ENCODE results near the gene SLC30A9.

SLC30A9 gene

DNA sequence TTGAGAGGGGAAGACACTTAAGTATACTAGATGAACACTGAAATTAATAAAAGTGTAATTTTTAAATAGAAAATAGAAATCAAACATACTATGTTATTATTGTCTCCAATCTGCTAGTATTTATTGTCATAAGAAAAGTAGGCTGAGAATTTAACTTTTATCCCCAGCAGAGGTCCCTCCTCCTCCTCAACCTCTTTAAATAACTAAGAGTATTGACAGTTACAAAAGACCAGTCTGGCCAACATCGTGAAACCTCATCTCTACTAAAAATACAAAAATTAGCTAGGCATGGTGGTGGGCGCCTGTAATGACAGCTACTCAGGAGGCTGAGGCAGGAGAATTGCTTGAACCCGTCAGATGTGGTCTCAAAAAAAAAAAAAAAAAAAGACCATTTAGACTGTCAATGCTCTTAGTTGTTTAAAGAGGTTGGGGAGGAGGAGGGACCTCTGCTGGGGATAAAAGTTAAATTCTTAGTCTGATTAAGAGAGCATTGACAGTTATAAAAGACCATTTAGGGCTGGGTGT lies 4.2 kb downstream of the SLC30A9 start:
- Histone ChIP-seq H2AFZ (ENCODE audit: low read depth, low read length) (no peak overlapping the region), H3K4me3 (ENCODE audit: low read length) (no peak overlapping the region), H4K20me1 (ENCODE audit: insufficient read depth, low read length) (peaks cover 8% of the 10 kb centered on the region; the same call in 1 of the 2 replicates), H3K9me3 (ENCODE audit: insufficient read depth, low read length) (no peaks in the 10 kb centered on the region), H3K27ac (ENCODE audit: low read length) (no peak overlapping the region), H3K79me2 (ENCODE audit: low read length) (peaks cover 52% of the 10 kb centered on the region), H3K9ac (ENCODE audit: low read length) (no peak overlapping the region), H3K36me3 (replicated peaks; ENCODE audit: low read depth, low read length) (no peaks in the 10 kb centered on the region), H3K4me1 (ENCODE audit: low read length) (peaks cover 20% of the 10 kb centered on the region), H3K27me3 (ENCODE audit: low read depth, low read length) (no peaks in the 10 kb centered on the region), H3K4me2 (ENCODE audit: low read length) (no peak overlapping the region)
- TF ChIP-seq, protein P1, sequence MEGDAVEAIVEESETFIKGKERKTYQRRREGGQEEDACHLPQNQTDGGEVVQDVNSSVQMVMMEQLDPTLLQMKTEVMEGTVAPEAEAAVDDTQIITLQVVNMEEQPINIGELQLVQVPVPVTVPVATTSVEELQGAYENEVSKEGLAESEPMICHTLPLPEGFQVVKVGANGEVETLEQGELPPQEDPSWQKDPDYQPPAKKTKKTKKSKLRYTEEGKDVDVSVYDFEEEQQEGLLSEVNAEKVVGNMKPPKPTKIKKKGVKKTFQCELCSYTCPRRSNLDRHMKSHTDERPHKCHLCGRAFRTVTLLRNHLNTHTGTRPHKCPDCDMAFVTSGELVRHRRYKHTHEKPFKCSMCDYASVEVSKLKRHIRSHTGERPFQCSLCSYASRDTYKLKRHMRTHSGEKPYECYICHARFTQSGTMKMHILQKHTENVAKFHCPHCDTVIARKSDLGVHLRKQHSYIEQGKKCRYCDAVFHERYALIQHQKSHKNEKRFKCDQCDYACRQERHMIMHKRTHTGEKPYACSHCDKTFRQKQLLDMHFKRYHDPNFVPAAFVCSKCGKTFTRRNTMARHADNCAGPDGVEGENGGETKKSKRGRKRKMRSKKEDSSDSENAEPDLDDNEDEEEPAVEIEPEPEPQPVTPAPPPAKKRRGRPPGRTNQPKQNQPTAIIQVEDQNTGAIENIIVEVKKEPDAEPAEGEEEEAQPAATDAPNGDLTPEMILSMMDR (IDR thresholded peaks at IDR 0.05; ENCODE audit: low read depth, low read length): no peak
- no peak for TF ChIP-seq EZH2phosphoT487 (IDR thresholded peaks at IDR 0.05; ENCODE audit: low read depth)

DNA sequence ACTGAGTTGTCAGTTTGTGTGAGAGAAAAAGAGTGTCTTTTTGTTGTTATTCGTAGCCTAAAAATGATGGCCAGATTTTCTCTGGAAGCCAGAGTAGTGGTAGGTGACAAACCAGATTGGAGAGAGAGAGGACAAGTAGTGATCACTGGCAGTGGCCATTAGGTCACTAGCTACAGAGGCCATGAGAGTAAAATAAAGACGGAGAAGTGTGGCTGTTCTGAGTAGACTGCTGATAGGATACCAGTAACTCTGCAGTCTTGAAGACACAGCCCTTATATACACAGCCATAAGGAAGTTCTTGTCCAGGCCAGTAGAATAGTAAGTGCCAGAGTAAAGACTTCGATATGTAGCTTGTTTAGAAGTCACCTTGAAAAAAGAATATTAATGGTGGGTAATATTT lies 7.7 kb downstream of the SLC30A9 start:
- Histone ChIP-seq H3K9me3 (ENCODE audit: insufficient read depth, low read length) (no peaks in the 10 kb centered on the region), H3K4me2 (ENCODE audit: low read length) (no peak overlapping the region), H2AFZ (ENCODE audit: low read depth, low read length) (no peak overlapping the region), H3K9ac (ENCODE audit: low read length) (no peak overlapping the region), H3K27me3 (ENCODE audit: low read depth, low read length) (no peaks in the 10 kb centered on the region), H3K4me1 (ENCODE audit: low read length) (peaks cover 8% of the 10 kb centered on the region), H4K20me1 (ENCODE audit: insufficient read depth, low read length) (0 out of 2 replicates have a peak, but pooled peaks cover 3% of the 10 kb centered on the region), H3K4me3 (ENCODE audit: low read length) (no peak overlapping the region), H3K36me3 (replicated peaks; ENCODE audit: low read depth, low read length) (peaks cover 4% of the 10 kb centered on the region), H3K79me2 (ENCODE audit: low read length) (peaks cover 26% of the 10 kb centered on the region), H3K27ac (ENCODE audit: low read length) (no peak overlapping the region)
- TF ChIP-seq, protein P1 (IDR thresholded peaks at IDR 0.05; ENCODE audit: low read depth, low read length): no peak
- TF ChIP-seq EZH2phosphoT487 (IDR thresholded peaks at IDR 0.05; ENCODE audit: low read depth): no peak

DNA sequence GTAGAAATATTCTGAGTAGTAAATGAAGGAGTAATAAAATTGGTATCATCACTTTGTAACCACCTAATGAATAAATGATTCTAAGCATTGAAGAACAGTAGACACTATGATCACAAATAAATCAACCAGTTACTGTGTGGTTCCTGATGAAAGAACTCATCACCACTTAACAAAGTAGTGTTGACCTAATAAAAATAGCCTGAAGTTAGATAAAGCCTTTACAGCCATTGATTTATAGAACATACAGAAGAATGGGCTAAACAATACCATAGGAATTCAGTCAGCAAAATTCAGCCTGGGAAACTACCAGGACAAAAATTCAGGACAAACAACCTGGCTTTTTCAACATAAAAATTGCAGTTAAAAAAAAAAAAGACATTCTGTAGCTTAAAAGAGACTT lies 9.0 kb downstream of the SLC30A9 start:
- TF ChIP-seq, protein P1 (IDR thresholded peaks at IDR 0.05; ENCODE audit: low read depth, low read length): no peak
- no peak overlapping the region for H3K27ac ChIP-seq (ENCODE audit: low read length)
- H3K79me2 ChIP-seq (ENCODE audit: low read length): peaks cover 18% of the 10 kb centered on the region
- H3K9ac ChIP-seq (ENCODE audit: low read length): no peak overlapping the region
- peaks cover 5% of the 10 kb centered on the region for H3K4me1 ChIP-seq (ENCODE audit: low read length)
- no peaks in the 10 kb centered on the region for H3K9me3 ChIP-seq (ENCODE audit: insufficient read depth, low read length)
- no peaks in the 10 kb centered on the region for H4K20me1 ChIP-seq (ENCODE audit: insufficient read depth, low read length)
- peaks cover 8% of the 10 kb centered on the region for H3K36me3 ChIP-seq (replicated peaks; ENCODE audit: low read depth, low read length)
- no peaks in the 10 kb centered on the region for H3K27me3 ChIP-seq (ENCODE audit: low read depth, low read length)
- H2AFZ ChIP-seq (ENCODE audit: low read depth, low read length): no peak overlapping the region
- H3K4me2 ChIP-seq (ENCODE audit: low read length): no peak overlapping the region
- no peak overlapping the region for H3K4me3 ChIP-seq (ENCODE audit: low read length)

DNA sequence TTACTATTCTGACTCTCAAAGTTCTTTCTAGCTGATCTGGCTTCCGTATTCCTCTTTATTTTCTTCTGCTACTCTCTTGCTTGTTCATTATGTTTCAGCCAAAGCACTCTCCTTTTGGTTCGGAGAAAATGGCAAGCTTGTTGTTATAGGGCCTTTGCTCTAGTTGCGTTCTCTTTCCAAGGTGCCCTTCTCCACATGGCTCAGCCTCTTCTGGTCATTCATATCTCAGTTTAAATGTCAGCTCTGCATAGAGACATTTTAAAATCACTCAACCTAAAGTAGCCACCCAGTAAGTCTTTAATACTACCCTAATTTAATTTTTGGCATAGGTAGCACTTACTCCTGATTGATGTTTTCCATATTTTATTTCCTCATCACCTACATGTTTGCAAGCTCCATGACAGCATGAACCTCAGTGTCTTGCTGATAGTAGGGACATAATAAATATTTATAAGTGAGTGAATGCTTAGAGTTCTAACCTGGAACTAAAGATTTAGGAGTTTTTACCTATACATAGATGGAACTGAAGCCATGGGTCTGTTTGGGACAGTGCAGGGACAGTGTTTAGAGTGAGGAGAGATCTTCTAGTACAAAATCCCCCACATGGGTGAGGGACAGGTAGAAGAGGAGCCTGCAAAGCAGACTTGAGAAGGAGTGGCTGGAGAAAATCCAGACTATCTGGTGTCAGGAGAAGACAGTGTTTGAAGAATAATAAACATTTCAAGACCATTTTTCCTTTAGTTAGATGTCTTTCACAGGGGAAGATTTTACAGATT lies 17.9 kb downstream of the SLC30A9 start:
- H4K20me1 ChIP-seq (ENCODE audit: insufficient read depth, low read length): 0 out of 2 replicates have a peak, but pooled peaks cover 5% of the 10 kb centered on the region
- H2AFZ ChIP-seq (ENCODE audit: low read depth, low read length): no peak overlapping the region
- H3K4me1 ChIP-seq (ENCODE audit: low read length): no peaks in the 10 kb centered on the region
- H3K4me3 ChIP-seq (ENCODE audit: low read length): no peak overlapping the region
- H3K36me3 ChIP-seq (replicated peaks; ENCODE audit: low read depth, low read length): peaks cover 38% of the 10 kb centered on the region
- H3K9me3 ChIP-seq (ENCODE audit: insufficient read depth, low read length): no peaks in the 10 kb centered on the region
- no peak overlapping the region for H3K9ac ChIP-seq (ENCODE audit: low read length)
- no peak overlapping the region for H3K4me2 ChIP-seq (ENCODE audit: low read length)
- TF ChIP-seq EZH2phosphoT487 (IDR thresholded peaks at IDR 0.05; ENCODE audit: low read depth): no peak
- TF ChIP-seq, protein P1 (IDR thresholded peaks at IDR 0.05; ENCODE audit: low read depth, low read length): no peak
- H3K27me3 ChIP-seq (ENCODE audit: low read depth, low read length): no peaks in the 10 kb centered on the region
- H3K27ac ChIP-seq (ENCODE audit: low read length): no peak overlapping the region
- H3K79me2 ChIP-seq (ENCODE audit: low read length): peaks cover 32% of the 10 kb centered on the region
